Activated naive CD4-positive, alpha-beta T cell (primary cell): ENCODE measurements around the gene NEDD9.

ENCODE experiments used
- DNase-seq, 4 experiments: peaks; one replicate each; lab custom pipeline; 2025; lab: John Stamatoyannopoulos, UW

The NEDD9 gene

GRCh38 chr6:11235062-11235461 lies 2.6 kb upstream of the NEDD9 start:
- no peak for DNase-seq

GRCh38 chr6:11233673-11234573 lies 1.5 kb upstream of the NEDD9 start:
- DNase-seq: no peak

- no peak for DNase-seq
Measured at GRCh38 chr6:11232770-11233626, 530 bp upstream of the NEDD9 start.

GRCh38 chr6:11231564-11232192 lies 790 bp downstream of the NEDD9 start:
- DNase-seq: no peak

- DNase-seq: no peak
Measured at GRCh38 chr6:11231108-11231463, 1.4 kb downstream of the NEDD9 start.

GRCh38 chr6:11230158-11231107 lies 2.0 kb downstream of the NEDD9 start:
- DNase-seq: no peak

- DNase-seq: no peak
Measured at GRCh38 chr6:11229655-11230046, 2.8 kb downstream of the NEDD9 start.

- DNase-seq: no peak
Measured at GRCh38 chr6:11228935-11229654, 3.4 kb downstream of the NEDD9 start.

GRCh38 chr6:11227698-11228097 lies 4.8 kb downstream of the NEDD9 start:
- no peak for DNase-seq

GRCh38 chr6:11226005-11226404 lies 6.5 kb downstream of the NEDD9 start:
- DNase-seq: no peak

GRCh38 chr6:11224966-11225463 lies 7.5 kb downstream of the NEDD9 start:
- no peak for DNase-seq

GRCh38 chr6:11224252-11224965 lies 8.1 kb downstream of the NEDD9 start:
- DNase-seq: peak in 1 of 4 experiments; percentile 6

- DNase-seq: no peak
Measured at GRCh38 chr6:11223286-11223864, 9.1 kb downstream of the NEDD9 start.

- DNase-seq: no peak
Measured at GRCh38 chr6:11222385-11223277, 9.8 kb downstream of the NEDD9 start.

- DNase-seq: no peak
Measured at GRCh38 chr6:11221623-11222384, 10.7 kb downstream of the NEDD9 start.

- DNase-seq: no peak
Measured at GRCh38 chr6:11219400-11219834, 13.1 kb downstream of the NEDD9 start.

- DNase-seq: no peak
Measured at GRCh38 chr6:11218538-11219399, 13.7 kb downstream of the NEDD9 start.
